Measurements from ENCODE around the gene SNAP47.

DNA sequence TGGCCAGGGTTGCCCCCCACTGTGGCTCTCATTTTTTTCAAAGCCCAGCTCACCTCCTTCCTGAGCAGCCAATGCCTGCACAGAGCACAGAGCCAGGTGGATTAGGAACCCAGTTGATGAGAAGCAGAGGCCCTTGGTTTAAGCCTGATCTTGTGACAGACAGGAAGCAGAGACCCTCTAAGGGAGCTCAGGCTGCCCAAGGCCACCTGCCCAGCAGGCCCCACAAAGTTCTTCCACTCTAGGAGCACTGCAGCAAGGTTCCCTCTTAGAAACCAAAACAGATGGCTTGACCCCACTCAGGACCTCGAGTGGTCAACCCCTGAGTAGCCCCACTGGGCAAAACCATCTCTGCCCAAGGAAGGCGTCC, 54.8 kb downstream of the SNAP47 start:
- TF ChIP-seq BHLHE40 (IDR thresholded peaks at IDR 0.05; ENCODE audit: borderline replicate concordance) (no peak), ARNT (IDR thresholded peaks at IDR 0.05) (no peak), ELF4 (IDR thresholded peaks at IDR 0.05) (no peak), ZNF384 (IDR thresholded peaks at IDR 0.05) (no peak), HDGF (IDR thresholded peaks at IDR 0.05; ENCODE audit: borderline replicate concordance) (no peak), L3MBTL2 (conservative IDR thresholded peaks at IDR 0.05) (no peak), PKNOX1 (IDR thresholded peaks at IDR 0.05) (no peak), FOXA1 (IDR thresholded peaks at IDR 0.05) (no peak), FOXK2 (IDR thresholded peaks at IDR 0.05) (no peak), FOXM1 (IDR thresholded peaks at IDR 0.05; ENCODE audit: borderline replicate concordance) (no peak), LEF1 (IDR thresholded peaks at IDR 0.05; ENCODE audit: borderline replicate concordance) (no peak), NFRKB (IDR thresholded peaks at IDR 0.05) (no peak)

All from HEK293T (cell line).